GOT3 (cell line): ENCODE results near the gene SLC9C2.
A peak's percentile ranks its signal among the peaks of the same experiment; 100 is the strongest.
"Not testable (repeated sequence)": the region's sequence is repeated elsewhere in the genome, so short reads cannot be mapped to it uniquely, and the experiment has no call there.

Experiments
- DNase-seq: peaks from one replicate; lab custom pipeline; 2025; ENCODE audit warnings: mixed read lengths; lab: John Stamatoyannopoulos, UW

Gene SLC9C2

DNA sequence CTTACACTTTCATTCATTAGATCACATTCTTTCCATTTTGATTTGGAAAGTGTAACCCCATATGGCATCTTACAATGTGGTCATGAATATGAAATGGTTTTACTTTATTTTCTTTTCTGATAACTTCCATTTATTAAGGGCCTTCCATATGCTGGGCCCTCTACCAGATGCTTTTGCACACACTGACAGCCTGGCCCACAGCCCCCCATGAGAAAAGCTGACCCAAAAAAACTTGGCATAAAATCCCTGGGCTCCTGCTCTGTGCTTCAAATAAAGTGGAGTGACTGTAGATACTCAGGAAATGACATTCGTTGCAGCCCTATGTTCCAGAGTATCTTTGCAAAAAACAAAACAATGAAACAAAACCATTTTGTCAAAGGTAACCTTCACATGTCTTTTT is 76.9 kb downstream of the SLC9C2 start:
- DNase-seq, result no peak

DNA sequence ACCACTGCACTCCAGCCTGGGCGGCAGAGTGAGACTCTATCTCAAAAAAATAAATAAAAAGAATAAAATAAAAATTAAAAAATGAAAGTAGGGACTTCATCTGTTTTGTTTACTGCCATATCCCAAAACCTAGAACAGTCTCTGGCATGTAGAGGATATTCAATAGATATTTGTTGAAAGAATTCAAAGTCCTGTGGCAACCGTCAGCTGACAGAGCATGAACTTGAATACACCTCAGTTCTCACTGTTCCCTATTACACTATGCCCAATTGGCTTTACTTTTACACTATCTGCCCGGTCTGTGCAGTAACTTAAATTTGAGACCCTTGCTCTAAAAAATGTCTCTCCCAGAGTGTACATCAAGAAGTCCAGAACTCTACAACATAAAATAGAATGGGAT is 79.5 kb downstream of the SLC9C2 start:
- no peak for DNase-seq

DNA sequence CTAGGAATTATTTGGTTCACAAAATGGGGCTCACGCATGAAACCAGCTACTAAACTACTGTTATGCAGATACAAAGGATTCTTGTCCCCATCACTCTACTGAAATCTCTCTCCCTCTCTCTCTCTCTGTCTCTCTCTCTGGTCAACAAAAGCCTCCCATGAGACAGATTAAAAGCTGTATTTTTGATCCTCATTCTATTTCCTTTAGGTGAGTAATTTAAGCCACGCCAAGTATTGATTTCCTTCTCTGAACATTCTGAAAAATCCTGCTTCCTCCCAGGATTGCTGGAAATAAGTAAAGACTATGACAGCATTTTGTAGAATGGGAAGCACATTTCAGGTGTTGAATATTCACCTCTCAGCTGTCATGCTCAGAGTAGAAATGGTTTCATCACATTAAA is 82.1 kb downstream of the SLC9C2 start:
- no peak for DNase-seq

DNA sequence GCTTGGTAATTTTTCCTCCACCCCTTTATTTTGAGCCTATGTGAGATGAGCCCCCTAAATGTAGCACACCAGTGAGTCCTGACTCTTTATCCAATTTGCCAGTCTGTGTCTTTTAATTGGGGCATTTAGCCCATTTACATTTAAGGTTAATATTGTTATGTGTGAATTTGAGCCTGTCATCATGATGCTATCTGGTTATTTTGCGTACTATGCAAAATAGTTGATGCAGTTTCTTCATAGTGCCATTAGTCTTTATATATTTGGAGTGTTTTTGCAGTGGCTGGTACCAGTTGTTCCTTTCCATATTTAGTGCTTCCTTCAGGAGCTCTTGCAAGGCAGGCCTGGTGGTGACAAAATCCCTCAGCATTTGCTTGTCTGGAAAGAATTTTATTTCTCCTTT is 88.4 kb downstream of the SLC9C2 start:
- DNase-seq, result not testable (repeated sequence)

DNA sequence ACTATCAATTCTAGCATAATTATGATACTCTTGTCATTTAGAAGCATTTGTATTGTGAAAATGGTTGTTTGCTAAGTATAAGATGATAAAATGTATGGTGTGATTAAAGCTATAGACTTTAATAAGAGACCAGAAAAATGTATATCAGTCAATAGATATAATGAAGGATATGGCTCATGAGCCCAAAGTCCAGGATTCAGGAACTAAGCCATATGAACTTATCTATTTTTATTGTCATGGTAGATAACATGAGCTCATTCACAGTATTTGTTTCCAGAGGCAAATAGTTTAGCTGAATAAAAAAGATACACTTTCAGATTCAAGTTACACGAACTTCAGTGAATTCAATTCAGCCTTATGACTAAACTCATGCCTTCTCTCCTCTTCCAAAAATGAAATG is 93.1 kb downstream of the SLC9C2 start:
- no peak for DNase-seq

DNA sequence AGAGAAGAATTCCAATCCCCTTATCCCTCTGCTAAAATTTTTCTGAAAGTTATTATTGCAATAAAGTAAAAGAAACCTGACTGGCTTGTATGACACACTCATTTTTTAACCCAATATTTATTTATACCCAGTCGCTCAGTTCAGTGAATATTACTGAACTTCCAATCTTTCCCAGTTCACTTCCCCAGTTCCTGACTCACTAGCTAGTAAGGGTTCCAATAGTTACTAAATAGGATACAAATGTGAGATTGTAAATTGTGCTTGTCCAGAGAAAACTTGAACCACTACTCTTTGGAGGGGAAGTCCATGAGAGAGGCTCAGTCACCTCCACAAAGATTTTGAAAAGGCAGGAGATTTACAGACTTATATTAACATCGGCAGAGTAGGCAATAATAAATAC is 94.3 kb downstream of the SLC9C2 start:
- DNase-seq, result no peak

DNA sequence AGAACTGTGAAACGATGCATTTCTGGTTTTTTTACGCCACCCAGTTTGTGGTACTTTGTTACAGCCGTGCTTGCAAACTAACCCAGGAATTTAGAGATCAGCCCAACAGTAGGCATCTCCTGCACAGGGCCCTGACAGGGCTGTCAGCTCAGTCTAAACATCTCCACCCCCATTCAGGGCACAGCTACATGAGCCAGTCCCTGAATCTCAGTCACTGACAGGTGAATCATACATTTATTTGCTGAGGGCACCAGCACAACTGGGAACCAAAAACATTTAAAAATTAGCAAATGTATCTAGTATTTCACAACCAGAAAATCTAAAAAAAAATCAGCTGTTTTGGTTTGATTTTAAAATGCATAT is 95.0 kb downstream of the SLC9C2 start:
- no peak for DNase-seq

DNA sequence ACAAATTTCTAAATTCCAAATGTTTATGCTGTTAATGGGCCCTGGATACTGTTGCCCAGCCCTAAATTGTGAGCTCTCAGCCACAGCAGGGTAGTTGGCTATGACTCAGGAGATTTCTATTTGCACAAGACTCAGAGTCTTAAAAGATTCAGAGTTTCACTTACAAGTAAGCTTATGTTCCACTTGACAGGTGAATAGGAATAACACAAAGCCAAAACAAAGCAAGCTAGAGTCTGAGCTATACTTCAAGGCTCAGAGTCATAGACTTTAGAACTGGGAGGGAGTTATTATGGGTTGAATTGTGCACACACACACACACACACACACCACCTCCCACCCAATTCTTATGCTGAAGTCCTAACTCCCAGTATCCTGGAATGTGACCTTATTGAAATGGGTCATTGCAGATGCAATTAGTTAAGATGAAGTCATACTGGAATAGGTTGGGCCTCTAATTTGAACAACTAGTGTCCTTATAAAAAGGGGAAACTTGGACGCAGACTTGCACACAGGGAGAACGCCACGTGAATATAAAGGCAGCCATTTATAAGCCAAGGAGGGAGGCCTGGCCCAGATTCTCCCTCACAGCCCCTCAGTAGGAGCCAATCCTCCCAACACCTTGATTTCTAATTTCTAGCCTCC is 95.5 kb downstream of the SLC9C2 start:
- DNase-seq, result peak; percentile 54

DNA sequence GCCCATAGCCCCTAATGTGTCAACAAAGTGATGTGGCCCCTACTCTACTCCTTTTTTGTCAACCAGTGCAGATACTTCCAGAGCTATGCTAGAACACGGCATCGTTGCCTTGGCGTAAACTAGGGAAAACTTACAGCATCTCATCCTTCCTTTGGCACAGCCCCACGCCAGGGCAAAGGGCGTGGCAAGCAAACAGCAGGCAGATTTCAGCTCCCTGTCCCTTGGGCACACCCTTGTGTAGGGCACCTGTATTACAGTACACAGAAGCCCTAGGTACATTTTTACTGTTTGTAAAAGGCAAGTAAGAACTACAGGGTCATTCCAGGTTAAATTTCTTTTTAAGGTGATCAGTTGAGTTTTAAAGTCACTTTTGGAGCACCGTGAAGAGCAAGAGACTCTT is 96.4 kb downstream of the SLC9C2 start:
- DNase-seq, result no peak

DNA sequence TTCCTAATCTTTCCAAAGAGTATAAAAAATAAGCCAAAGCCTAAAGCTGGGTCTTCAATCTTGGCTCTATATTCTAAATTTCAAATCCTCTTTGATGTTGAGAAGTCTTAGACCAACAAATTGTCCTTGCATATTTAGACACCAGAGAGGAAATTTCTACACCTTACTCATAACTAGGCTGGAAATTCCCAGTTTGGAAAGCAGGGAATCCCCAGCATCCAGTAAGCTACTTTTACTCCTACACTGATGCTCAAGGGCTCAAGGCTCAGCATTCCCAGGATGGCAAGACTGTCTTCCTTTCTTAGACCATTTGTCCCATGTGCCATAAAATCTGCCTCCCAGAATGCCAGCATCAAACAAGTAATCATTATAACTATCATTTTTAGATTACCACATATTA is 97.5 kb downstream of the SLC9C2 start:
- DNase-seq, result no peak

DNA sequence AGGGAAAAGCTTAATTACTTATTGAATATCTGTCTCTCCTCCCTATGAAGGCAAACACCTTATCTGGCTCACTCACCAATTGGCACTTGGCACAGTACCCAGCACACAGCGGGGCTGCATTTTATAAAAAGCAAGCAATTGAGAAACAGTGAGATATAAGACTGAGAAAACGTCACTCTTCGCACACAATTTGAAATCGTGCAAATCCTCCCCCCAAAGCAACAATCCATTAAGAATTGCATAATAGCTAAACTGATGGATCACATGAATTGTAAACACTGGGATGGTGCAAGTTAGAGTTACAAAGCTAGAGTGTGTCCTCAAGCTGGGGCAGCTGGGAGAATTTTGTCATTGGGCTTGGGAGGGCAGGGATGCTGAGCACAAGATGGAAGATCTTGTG is 98.6 kb downstream of the SLC9C2 start:
- DNase-seq, result no peak

DNA sequence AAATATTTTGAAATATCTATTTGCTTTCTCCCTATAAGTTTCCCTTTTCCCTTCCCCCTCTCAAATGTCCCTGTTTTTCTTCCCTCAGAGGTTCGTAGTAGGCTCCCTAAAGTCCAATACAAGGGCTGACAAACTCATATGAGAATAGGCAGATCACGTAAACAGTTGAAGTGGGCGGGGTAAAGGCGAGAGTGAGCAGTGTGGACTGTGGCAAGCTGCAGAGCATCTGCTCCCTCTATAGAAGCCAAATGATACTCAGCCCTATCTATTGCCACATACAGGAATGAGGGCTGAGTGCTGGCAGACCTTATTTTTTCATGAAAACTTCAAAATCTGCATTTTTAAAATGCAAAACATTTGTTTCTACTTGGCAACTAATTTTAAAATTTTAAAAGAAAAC is 99.5 kb downstream of the SLC9C2 start:
- DNase-seq, result no peak

DNA sequence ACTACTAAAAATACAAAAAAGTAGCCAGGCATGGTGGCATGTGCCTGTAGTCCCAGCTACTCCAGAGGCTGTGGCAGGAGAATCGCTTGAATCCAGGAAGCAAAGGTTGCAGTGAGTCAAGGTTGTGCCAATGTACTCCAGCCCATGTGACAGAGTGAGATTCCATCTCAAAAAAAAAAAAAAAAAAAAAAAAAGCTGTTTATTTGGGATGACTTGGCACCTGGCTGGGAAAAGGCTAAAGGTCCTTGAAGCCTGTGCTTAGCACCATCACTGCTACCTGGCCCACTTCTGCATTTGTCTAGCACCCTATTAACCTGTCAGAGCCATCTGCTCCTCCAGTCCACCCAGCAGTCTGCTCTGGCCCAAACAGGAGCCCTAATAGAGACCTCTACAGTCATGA is 100.8 kb downstream of the SLC9C2 start:
- DNase-seq, result no peak

DNA sequence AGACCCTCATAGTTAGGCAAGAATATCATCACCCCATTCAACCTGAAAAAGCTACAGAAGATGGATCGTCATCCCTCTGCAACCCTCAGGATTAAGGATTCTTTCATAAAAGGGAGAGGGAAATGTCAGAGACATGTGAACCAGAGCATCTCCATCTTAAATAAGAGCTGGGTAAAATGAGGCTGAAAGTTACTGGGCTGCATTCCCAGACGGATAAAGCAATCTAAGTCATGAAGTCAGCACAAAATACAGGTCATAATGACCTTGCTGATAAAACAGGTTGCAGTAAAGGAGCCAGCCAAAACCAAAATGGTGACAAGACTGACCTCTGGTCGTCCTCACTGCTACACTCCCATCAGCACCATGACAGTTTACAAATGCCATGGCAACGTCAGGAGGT is 103.1 kb downstream of the SLC9C2 start:
- no peak for DNase-seq

DNA sequence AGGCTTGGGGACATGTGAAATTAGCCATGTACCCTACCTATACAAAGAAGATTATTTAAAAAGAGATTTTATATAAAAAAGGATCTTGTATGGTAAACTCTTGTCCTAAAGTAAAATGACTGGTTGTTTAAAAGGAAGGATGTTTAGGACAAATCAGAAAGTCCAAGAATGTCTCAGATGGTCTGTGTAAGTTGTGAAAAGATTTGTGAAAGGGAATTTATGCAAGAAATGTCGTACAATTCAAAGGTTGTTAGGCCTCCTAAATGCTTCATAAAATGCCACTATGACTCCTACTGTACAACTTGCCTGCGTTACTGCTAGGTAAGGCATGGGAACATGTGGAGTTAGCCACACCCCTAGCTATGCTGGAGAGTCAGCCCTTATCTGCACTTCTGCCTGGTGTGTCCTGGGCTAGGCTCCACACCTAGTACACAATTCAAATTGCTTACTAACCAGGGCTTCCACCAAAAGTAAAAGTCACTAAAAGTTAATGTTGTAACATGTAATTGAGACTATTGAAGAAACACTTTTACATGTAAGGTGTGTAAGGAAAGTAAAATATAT is 106.0 kb downstream of the SLC9C2 start:
- DNase-seq, result no peak

DNA sequence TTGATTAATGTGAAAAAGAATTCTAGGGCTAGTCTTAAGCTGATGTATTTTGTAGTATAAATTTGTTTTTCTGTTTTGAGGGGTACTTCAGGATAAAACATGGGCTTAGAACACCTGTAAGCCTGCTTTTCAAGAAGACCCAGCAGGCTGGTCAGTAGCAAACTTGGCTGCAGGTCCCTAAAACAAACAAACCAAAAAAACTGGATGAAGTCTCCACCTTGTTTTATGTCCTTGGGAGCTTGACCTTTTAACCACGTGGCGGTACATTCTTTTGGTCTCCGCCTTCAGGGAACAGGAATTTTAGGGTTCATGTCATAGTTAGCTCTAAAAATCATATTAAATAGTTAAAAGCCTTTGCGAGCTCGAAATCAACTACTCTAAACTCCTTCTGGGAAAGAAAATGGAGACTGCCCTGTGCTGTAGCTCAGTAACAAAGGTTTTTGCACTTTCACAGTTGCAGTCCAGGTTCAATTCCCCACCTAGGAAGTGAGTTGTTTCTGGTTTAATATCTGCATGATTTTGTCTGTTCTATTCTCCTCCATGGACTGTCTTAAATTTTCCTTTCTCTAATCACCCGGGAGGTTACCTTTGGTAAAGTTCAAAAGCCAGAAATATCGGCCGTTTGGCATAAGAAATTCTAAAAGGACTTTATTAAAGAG is 107.1 kb downstream of the SLC9C2 start:
- no peak for DNase-seq

DNA sequence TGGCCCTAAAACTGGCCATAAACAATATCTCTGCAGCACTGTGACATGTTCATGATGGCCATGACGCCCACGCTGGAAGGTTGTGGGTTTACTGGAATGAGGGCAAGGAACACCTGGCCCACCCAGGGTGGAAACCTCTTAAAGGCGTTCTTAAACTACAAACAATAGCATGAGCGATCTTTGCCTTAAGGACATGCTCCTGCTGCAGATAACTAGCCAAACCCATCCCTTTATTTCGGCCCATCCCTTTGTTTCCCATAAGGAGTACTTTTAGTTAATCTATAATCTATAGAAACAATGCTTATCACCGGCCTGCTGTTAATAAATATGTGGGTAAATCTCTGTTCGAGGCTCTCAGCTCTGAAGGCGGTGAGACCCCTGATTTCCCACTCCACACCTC is 109.7 kb downstream of the SLC9C2 start:
- DNase-seq, result not testable (repeated sequence)

DNA sequence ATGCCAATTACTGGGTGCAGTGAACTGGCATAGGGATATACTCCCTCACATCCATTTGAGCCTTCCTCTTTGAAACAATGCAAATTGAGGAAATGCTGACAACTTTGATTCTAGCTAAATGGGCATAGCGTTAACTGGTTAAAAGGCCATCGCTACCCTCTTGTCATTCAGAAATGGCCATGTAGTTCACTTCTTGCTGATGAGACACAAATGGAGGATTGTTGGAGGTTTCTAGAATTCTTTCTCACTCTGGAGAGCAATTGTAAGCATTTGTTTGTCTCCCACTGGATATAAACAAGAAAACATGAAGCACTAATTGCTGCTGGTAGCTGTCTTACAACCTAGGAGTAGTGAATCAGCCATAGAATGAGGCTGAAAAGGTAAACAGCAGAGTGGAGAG is 111.4 kb downstream of the SLC9C2 start:
- DNase-seq, result no peak

DNA sequence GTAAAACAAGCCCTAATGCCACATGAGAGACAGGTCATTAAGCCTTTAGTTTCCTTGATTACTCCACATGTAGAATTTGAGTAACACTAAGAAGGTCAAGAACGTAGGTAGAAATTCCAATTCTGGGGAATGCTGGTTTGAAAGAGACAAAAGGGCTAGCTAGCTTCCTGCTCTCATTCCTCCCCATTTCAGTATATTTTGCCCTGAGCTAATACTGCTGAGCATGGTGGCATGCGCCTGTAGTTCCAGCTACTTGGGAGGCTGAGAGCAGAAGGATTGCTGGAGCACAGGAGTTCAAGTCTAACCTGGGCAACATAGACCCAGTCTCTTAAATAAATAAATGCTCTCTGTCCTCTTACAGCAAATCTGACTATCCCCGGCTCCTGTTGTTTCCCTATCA is 112.9 kb downstream of the SLC9C2 start:
- no peak for DNase-seq

DNA sequence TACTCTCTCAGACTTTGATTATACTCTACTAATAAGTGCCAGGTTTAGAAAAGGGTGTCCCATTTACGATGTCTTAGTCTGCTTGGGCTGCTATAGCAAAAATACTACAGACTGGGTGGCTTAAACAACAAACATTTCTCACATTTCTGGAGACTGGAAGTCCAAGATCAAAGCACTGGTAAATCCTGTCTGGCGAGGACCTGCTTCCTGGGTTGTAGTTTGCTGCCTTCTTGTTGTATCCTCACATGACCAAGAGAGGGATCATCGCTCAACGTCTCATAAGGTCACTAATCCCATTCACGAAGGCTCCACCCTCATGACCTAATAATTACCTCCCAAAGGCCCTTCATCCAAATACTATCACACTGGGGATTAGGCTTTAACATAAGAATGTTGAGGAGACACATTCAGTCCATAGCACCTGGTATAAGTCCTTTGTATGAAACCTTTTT is 113.7 kb downstream of the SLC9C2 start:
- DNase-seq, result no peak

DNA sequence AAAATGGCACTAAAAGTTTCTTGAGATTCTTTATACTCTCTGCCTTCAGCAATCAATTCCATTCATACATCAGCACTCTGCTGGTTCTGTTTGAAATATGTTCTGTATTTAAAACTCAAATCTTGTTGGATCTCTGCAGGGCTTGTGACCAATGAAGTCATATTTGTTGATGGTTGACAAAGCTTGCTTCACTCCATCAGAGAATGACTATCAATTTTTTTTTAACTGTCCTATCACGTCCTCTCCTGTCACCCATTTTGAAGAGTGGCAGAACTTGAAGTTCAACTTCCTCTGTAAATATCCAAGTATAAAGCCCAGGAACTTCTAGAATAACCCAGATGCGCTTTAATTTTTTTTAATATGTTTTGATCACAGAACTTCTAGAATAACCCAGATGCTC is 114.9 kb downstream of the SLC9C2 start:
- no peak for DNase-seq

DNA sequence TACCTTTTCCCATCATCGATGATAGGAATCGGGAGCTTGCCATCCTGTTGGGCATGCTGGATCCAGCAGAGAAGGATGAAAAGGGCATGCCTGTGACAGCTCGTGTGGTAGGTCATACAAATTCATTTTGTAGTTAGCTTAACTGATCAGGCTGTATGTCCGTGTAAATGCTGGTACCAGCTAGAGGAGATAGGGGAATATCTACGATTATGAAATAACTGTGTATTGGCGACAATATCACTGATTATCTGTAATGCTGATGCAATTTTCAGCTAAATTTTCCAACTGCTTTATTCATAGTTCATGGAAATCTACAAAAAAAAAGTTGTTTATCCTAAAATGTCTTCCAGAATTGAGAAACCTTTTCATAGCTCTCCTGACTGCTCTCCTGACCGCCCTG is 117.5 kb downstream of the SLC9C2 start:
- DNase-seq, result no peak

DNA sequence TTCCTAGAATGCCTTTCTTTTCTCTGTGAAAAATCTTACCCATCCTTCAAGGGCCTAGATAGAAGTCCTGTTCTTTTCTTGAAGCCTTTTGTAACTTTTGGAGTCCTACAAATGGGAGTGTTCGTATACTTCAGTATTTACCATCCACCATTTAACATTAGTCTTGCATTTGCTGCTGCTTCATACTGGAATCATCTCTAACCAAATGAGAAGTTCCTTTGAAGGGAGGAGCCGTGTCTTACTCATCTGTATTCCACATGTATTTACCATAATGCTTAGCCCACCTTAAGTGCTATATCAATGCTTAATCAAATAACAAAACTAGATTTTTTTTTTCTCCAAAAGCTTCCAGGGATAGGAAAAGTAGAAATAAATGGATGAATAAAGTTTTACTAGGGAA is 118.6 kb downstream of the SLC9C2 start:
- no peak for DNase-seq

DNA sequence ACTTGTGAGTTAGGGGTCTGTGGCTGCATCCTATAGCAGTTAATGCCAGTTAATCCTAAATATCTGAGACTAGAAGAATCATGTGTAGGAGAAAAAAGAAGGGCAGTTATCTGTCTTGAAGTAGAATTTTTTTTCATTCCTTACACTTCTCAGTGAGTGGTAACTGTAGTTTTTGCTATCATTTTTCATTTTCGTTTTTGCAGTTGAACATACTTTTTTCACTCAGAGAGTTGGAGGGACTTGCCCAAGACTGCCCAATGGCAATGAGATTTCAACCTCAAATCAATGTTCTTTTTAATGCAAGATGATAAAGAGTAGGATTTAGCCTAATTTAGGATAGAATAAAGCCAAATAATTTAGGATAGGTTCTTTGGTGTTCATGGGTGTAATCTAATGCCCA is 120.2 kb downstream of the SLC9C2 start:
- no peak for DNase-seq
